Keratinocyte (primary cell): Measurements from ENCODE around the gene CACNA2D4.

Experiments used
- EZH2 ChIP-seq: IDR thresholded peaks from one replicate; pipeline ENCODE4 v1.6.1; 2012; ENCODE audit warnings: inconsistent platforms, mild to moderate bottlenecking, low read length, moderate library complexity
- TF ChIP-seq, protein P1 (sequence below), 3 experiments: IDR thresholded peaks in 1 of 3; conservative IDR thresholded peaks in 1 of 3; optimal IDR thresholded peaks in 1 of 3; 2 replicates in 2 of 3; 3 replicates in 1 of 3; pipeline versions ENCODE3 to v1.5.1; 2011; ENCODE audit warnings: low read length in 3 of 3, mild to moderate bottlenecking in 3 of 3, moderate library complexity in 2 of 3, control low read depth in 1 of 3, inconsistent platforms in 1 of 3; ENCODE audit not compliant: insufficient read depth in 2 of 3; ENCODE audit errors: extremely low read depth in 1 of 3

DNA sequence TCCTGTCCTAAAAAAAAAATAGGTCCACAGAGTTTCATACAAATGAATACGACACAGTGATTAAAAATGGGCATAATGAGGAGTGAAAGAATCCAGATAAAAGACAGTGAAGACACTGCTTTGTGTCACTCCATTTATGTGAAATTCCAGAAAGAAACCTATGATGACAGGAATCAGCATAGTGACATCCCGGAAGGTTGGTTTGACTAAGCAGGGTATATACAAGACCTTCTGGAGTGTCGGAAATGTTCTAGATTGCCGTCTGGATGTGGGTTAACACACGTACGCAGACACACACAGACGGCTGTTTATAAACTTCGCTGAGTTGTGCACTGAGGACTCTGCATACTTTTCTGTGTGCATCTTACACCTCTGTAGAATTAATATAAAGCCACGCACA is 13.2 kb upstream of the CACNA2D4 start:
- TF ChIP-seq, protein P1, sequence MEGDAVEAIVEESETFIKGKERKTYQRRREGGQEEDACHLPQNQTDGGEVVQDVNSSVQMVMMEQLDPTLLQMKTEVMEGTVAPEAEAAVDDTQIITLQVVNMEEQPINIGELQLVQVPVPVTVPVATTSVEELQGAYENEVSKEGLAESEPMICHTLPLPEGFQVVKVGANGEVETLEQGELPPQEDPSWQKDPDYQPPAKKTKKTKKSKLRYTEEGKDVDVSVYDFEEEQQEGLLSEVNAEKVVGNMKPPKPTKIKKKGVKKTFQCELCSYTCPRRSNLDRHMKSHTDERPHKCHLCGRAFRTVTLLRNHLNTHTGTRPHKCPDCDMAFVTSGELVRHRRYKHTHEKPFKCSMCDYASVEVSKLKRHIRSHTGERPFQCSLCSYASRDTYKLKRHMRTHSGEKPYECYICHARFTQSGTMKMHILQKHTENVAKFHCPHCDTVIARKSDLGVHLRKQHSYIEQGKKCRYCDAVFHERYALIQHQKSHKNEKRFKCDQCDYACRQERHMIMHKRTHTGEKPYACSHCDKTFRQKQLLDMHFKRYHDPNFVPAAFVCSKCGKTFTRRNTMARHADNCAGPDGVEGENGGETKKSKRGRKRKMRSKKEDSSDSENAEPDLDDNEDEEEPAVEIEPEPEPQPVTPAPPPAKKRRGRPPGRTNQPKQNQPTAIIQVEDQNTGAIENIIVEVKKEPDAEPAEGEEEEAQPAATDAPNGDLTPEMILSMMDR (optimal IDR thresholded peaks at IDR 0.05 in 1 of 3, IDR thresholded peaks at IDR 0.05 in 1 of 3, conservative IDR thresholded peaks at IDR 0.05 in 1 of 3; ENCODE audit: extremely low read depth in 1 of 3, insufficient read depth in 2 of 3, low read length in 3 of 3) = no peak
- no peak for TF ChIP-seq EZH2
